Measurements from ENCODE around the gene MPP4. TPM values are rescaled to one million over a fixed set of nuclear protein-coding genes. Genes with fewer than 3 reads are reported as not detected.

MPP4 gene
- total and polyA plus RNA-seq, 9 of the 15 experiments (the other 6 are each of a cell fraction or from before 2014, with no cell fraction given): 0.03 to 0.08 TPM; not detected in 7

GRCh38 chr2:201642086-201642578, 56.3 kb downstream of the MPP4 start:
- H4K20me1 ChIP-seq (replicated peaks; ENCODE audit: control insufficient read depth, insufficient read depth, low read length): no peaks in the 10 kb centered on the region
- peaks cover 4% of the 10 kb centered on the region; the same call in 1 of the 3 replicates for H3K79me2 ChIP-seq (ENCODE audit: control insufficient read depth, insufficient read depth, low read length)
- H3K27ac ChIP-seq (ENCODE audit: extremely low read depth, low read depth, low read length): peak overlapping the region; percentile 63
- ATAC-seq (peak; percentile 59), DNase-seq (ENCODE audit: extremely low read depth in 1 of 4, low spot score in 3 of 4) (no peak), FAIRE-seq (peak; percentile 61)
- peak overlapping the region; percentile 89 for H3K4me2 ChIP-seq (ENCODE audit: insufficient read depth, low read length)
- H3K4me1 ChIP-seq (replicated peaks in 1 of 2; ENCODE audit: control insufficient read depth in 2 of 2, insufficient read depth in 2 of 2, low read length in 2 of 2): peaks cover 0 to 10% of the 10 kb centered on the region in 2 experiments; a peak in 1 of 5 replicates
- ChIA-PET CTCF (ENCODE audit: low intra/inter-chr PET ratio) (no interaction called here), POLR2A (interaction anchor here (0.6 to 1.8 kb wide), 3 partner anchors 11 to 66 kb away, joined by 3 to 4 read pairs (median 3); no protein-coding TSS in a partner anchor)
- peaks cover 9% of the 10 kb centered on the region; the same call in 2 of the 3 replicates for H3K36me3 ChIP-seq (ENCODE audit: control insufficient read depth, insufficient read depth, low read length)
- H3K9ac ChIP-seq (ENCODE audit: insufficient read depth in 1 of 2, low read depth in 2 of 2, low read length in 2 of 2): peak overlapping the region; percentile 71 to 92
- in situ Hi-C loops (cut with MboI): no loop called here
- H3K4me3 ChIP-seq: peak overlapping the region; percentile 67
- WGBS (ENCODE audit: insufficient coverage, low coverage, missing lambda C conversion rate): 1% methylated on average over 16 of the region's 16 CpGs
- no peaks in the 10 kb centered on the region for H3K9me3 ChIP-seq (replicated peaks; ENCODE audit: control insufficient read depth, insufficient read depth, low read depth, low read length)
- no peaks in the 10 kb centered on the region for H3K27me3 ChIP-seq (ENCODE audit: control insufficient read depth in 2 of 2, insufficient read depth in 2 of 2, low read length in 2 of 2)
- peak overlapping the region; percentile 90 for H2AFZ ChIP-seq (ENCODE audit: low read depth, low read length)
- TSS peak; percentile 73 for BruUV-seq (replicated peaks)
- intact Hi-C loops (cut with micrococcal nuclease): loop anchor here (2.0 kb wide), 1 partner anchor 405 kb away; no protein-coding TSS in a partner anchor
- H3K9me1 ChIP-seq (ENCODE audit: control insufficient read depth, insufficient read depth, low read length): no peaks in the 10 kb centered on the region
- TF ChIP-seq CBX8 (IDR thresholded peaks at IDR 0.05; ENCODE audit: borderline replicate concordance, extremely low read depth, low read depth, low read length, poor library complexity, severe bottlenecking): no peak
- no peak for TF ChIP-seq KHSRP (IDR thresholded peaks at IDR 0.05)
- no peak for TF ChIP-seq MAFK (IDR thresholded peaks at IDR 0.05; ENCODE audit: low read length)
- TF ChIP-seq MYNN (IDR thresholded peaks at IDR 0.05): no peak
- TF ChIP-seq MYNN (CRISPR knock-in tag; IDR thresholded peaks at IDR 0.05): no peak
- TF ChIP-seq RFX5 (IDR thresholded peaks at IDR 0.05; ENCODE audit: low read depth, low read length): no peak
- no peak for TF ChIP-seq RAD51 (IDR thresholded peaks at IDR 0.05; ENCODE audit: borderline replicate concordance, low read depth)
- TF ChIP-seq E2F8 (IDR thresholded peaks at IDR 0.05; ENCODE audit: low read depth, partially characterized antibody): peak; percentile 49
- TF ChIP-seq ZNF280B (CRISPR knock-in tag; IDR thresholded peaks at IDR 0.05): no peak
- TF ChIP-seq ZNF445 (CRISPR knock-in tag; IDR thresholded peaks at IDR 0.05; ENCODE audit: low read depth): no peak
- TF ChIP-seq RBFOX2 (IDR thresholded peaks at IDR 0.05; ENCODE audit: low read depth, low read length): no peak
- no peak for TF ChIP-seq BHLHE40 (IDR thresholded peaks at IDR 0.05; ENCODE audit: low read length)
- no peak for TF ChIP-seq CREB3L1 (IDR thresholded peaks at IDR 0.05; ENCODE audit: borderline replicate concordance, low read depth)
- TF ChIP-seq NUFIP1 (IDR thresholded peaks at IDR 0.05; ENCODE audit: partially characterized antibody): no peak
- peak; percentile 69 for TF ChIP-seq SOX6 (IDR thresholded peaks at IDR 0.05)
- TF ChIP-seq PREB (CRISPR knock-in tag; IDR thresholded peaks at IDR 0.05): no peak

Data from K562 (cell line).